HFF-Myc (cell line): Measurements from ENCODE around the gene PAWR.

Experiments
- DNase-seq: peaks from one replicate; pipeline ENCODE4 v3.0.0-alpha.2; 2011; ENCODE audit warnings: low read depth; ENCODE audit errors: extremely low read depth
- H3K4me3 ChIP-seq: replicated peaks from 2 replicates; pipeline ENCODE4 v1.5.1; 2011; ENCODE audit warnings: low read depth, mild to moderate bottlenecking, control low read depth, low read length
- CTCF ChIP-seq: IDR thresholded peaks from 2 replicates; pipeline ENCODE4 v1.5.1; 2012; ENCODE audit warnings: mild to moderate bottlenecking, low read depth, low read length, control low read depth; ENCODE audit errors: missing control alignments

Gene PAWR

GRCh38 chr12:79664518-79664917 lies 26.2 kb downstream of the PAWR start:
- DNase-seq: no peak
- no peak overlapping the region for H3K4me3 ChIP-seq
- TF ChIP-seq CTCF: no peak

GRCh38 chr12:79662046-79662811 lies 28.5 kb downstream of the PAWR start:
- no peak for DNase-seq
- no peak for TF ChIP-seq CTCF
- H3K4me3 ChIP-seq: no peak overlapping the region

GRCh38 chr12:79661629-79662028 lies 29.1 kb downstream of the PAWR start:
- no peak for TF ChIP-seq CTCF
- DNase-seq: no peak

GRCh38 chr12:79659961-79660431 lies 30.8 kb downstream of the PAWR start:
- no peak overlapping the region for H3K4me3 ChIP-seq
- DNase-seq: no peak
- TF ChIP-seq CTCF: no peak

More at GRCh38 chr12:79661629-79662028, 29.1 kb downstream of the PAWR start:
- no peak overlapping the region for H3K4me3 ChIP-seq

- DNase-seq: peak; percentile 32
- no peak for TF ChIP-seq CTCF
- H3K4me3 ChIP-seq: no peak overlapping the region
Observed at GRCh38 chr12:79658221-79658620, 32.5 kb downstream of the PAWR start.

GRCh38 chr12:79657136-79657535 lies 33.6 kb downstream of the PAWR start:
- TF ChIP-seq CTCF: no peak
- DNase-seq: no peak

GRCh38 chr12:79655036-79655435 lies 35.7 kb downstream of the PAWR start:
- no peak for DNase-seq
- H3K4me3 ChIP-seq: no peak overlapping the region
- TF ChIP-seq CTCF: no peak

More at GRCh38 chr12:79657136-79657535, 33.6 kb downstream of the PAWR start:
- H3K4me3 ChIP-seq: no peak overlapping the region
